ENCODE measurements around the gene ANKRD9.

Gene ANKRD9

GRCh38 chr14:102496958-102497744 lies 12.4 kb downstream of the ANKRD9 start:
- DNase-seq = no peak

- DNase-seq = no peak
These were observed 13.3 kb downstream of the ANKRD9 start for GRCh38 chr14:102496331-102496691.

GRCh38 chr14:102495491-102496330 lies 13.9 kb downstream of the ANKRD9 start:
- DNase-seq = no peak

GRCh38 chr14:102493585-102493984 lies 16.0 kb downstream of the ANKRD9 start:
- DNase-seq = no peak

- no peak for DNase-seq
These were observed 16.5 kb downstream of the ANKRD9 start for GRCh38 chr14:102493096-102493495.

- no peak for DNase-seq
These were observed 17.1 kb downstream of the ANKRD9 start for GRCh38 chr14:102492531-102492910.

- no peak for DNase-seq
These were observed 17.6 kb downstream of the ANKRD9 start for GRCh38 chr14:102491786-102492530.

GRCh38 chr14:102491366-102491765 lies 18.2 kb downstream of the ANKRD9 start:
- DNase-seq = no peak

- DNase-seq = no peak
These were observed 19.1 kb downstream of the ANKRD9 start for GRCh38 chr14:102490456-102490855.

- peak; percentile 41 for DNase-seq
These were observed 22.4 kb downstream of the ANKRD9 start for GRCh38 chr14:102487204-102487577.

GRCh38 chr14:102486513-102487203 lies 22.9 kb downstream of the ANKRD9 start:
- no peak for DNase-seq

- no peak for DNase-seq
These were observed 23.7 kb downstream of the ANKRD9 start for GRCh38 chr14:102485693-102486512.

GRCh38 chr14:102484316-102484715 lies 25.3 kb downstream of the ANKRD9 start:
- DNase-seq = no peak

GRCh38 chr14:102481791-102482238 lies 27.8 kb downstream of the ANKRD9 start:
- no peak for DNase-seq

GRCh38 chr14:102481371-102481770 lies 28.2 kb downstream of the ANKRD9 start:
- DNase-seq = no peak

- no peak for DNase-seq
These were observed 29.8 kb downstream of the ANKRD9 start for GRCh38 chr14:102479777-102480176.

GRCh38 chr14:102479107-102479506 lies 30.5 kb downstream of the ANKRD9 start:
- no peak for DNase-seq

GRCh38 chr14:102474934-102475333 lies 34.6 kb downstream of the ANKRD9 start:
- no peak for DNase-seq

- DNase-seq = no peak
These were observed 36.0 kb downstream of the ANKRD9 start for GRCh38 chr14:102473559-102473958.

GRCh38 chr14:102472791-102473150 lies 36.8 kb downstream of the ANKRD9 start:
- DNase-seq = no peak

GRCh38 chr14:102471921-102472790 lies 37.4 kb downstream of the ANKRD9 start:
- no peak for DNase-seq

All from eye (tissue), 1 donor.